Measurements from ENCODE around the gene ZNF385A.

Gene ZNF385A

GRCh38 chr12:54393207-54393609 is 8.7 kb upstream of the ZNF385A start:
- DNase-seq, result peak; percentile 85
- no peak for TF ChIP-seq CTCF (IDR thresholded peaks at IDR 0.05; ENCODE audit: low read depth, low read length)

GRCh38 chr12:54392485-54393206 is 8.1 kb upstream of the ZNF385A start:
- Histone ChIP-seq H3K27me3 (ENCODE audit: insufficient read depth, low read depth, severe bottlenecking) (no peaks in the 10 kb centered on the region), H3K4me3 (ENCODE audit: low read depth, low read length) (no peak overlapping the region), H3K36me3 (peaks cover 27% of the 10 kb centered on the region), H3K27ac (peak overlapping the region; percentile 99), H3K9me3 (ENCODE audit: severe bottlenecking) (no peaks in the 10 kb centered on the region)
- DNase-seq, result no peak
- no peak for TF ChIP-seq CTCF (IDR thresholded peaks at IDR 0.05; ENCODE audit: low read depth, low read length)

More at GRCh38 chr12:54393207-54393609, 8.7 kb upstream of the ZNF385A start:
- no peak overlapping the region; the same call in 1 of the 2 replicates for H3K4me3 ChIP-seq (ENCODE audit: low read depth, low read length)
- H3K9me3 ChIP-seq (ENCODE audit: severe bottlenecking), result no peaks in the 10 kb centered on the region
- H3K27me3 ChIP-seq (ENCODE audit: insufficient read depth, low read depth, severe bottlenecking), result no peaks in the 10 kb centered on the region
- H3K36me3 ChIP-seq, result peaks cover 29% of the 10 kb centered on the region
- peak overlapping the region; percentile 99 for H3K27ac ChIP-seq

- peak overlapping the region; percentile 93 for H3K4me3 ChIP-seq (ENCODE audit: low read depth, low read length)
- H3K9me3 ChIP-seq (ENCODE audit: severe bottlenecking), result no peaks in the 10 kb centered on the region
- peaks cover 27% of the 10 kb centered on the region for H3K36me3 ChIP-seq
- H3K27ac ChIP-seq, result peak overlapping the region; percentile 99
- peak; percentile 91 for DNase-seq
- H3K27me3 ChIP-seq (ENCODE audit: insufficient read depth, low read depth, severe bottlenecking), result no peaks in the 10 kb centered on the region
- peak; percentile 65 for TF ChIP-seq CTCF (IDR thresholded peaks at IDR 0.05; ENCODE audit: low read depth, low read length)
These were observed 6.4 kb upstream of the ZNF385A start for GRCh38 chr12:54390668-54391551.

GRCh38 chr12:54390176-54390667 is 5.7 kb upstream of the ZNF385A start:
- H3K27me3 ChIP-seq (ENCODE audit: insufficient read depth, low read depth, severe bottlenecking), result no peaks in the 10 kb centered on the region
- peak overlapping the region; percentile 93 for H3K4me3 ChIP-seq (ENCODE audit: low read depth, low read length)
- TF ChIP-seq CTCF (IDR thresholded peaks at IDR 0.05; ENCODE audit: low read depth, low read length), result no peak
- H3K9me3 ChIP-seq (ENCODE audit: severe bottlenecking), result no peaks in the 10 kb centered on the region
- peak; percentile 60 for DNase-seq
- peak overlapping the region; percentile 99 for H3K27ac ChIP-seq
- H3K36me3 ChIP-seq, result peaks cover 22% of the 10 kb centered on the region

GRCh38 chr12:54389607-54390175 is 5.2 kb upstream of the ZNF385A start:
- peak overlapping the region; percentile 93 for H3K4me3 ChIP-seq (ENCODE audit: low read depth, low read length)
- H3K27ac ChIP-seq, result peak overlapping the region; percentile 99
- peaks cover 24% of the 10 kb centered on the region for H3K36me3 ChIP-seq
- no peaks in the 10 kb centered on the region for H3K27me3 ChIP-seq (ENCODE audit: insufficient read depth, low read depth, severe bottlenecking)
- no peak for DNase-seq
- H3K9me3 ChIP-seq (ENCODE audit: severe bottlenecking), result no peaks in the 10 kb centered on the region
- no peak for TF ChIP-seq CTCF (IDR thresholded peaks at IDR 0.05; ENCODE audit: low read depth, low read length)

All from WERI-Rb-1 (cell line).